ENCODE measurements around the gene KLLN. TPM values are rescaled to one million over a fixed set of nuclear protein-coding genes. Genes with fewer than 3 reads are reported as not detected.
A peak's percentile ranks its signal among the peaks of the same experiment; 100 is the strongest.
"Not testable (repeated sequence)": the region's sequence is repeated elsewhere in the genome, so short reads cannot be mapped to it uniquely, and the experiment has no call there.

The KLLN gene
- total RNA-seq, 2 experiments from 2014 or later, result 0.17 to 0.21 TPM

DNA sequence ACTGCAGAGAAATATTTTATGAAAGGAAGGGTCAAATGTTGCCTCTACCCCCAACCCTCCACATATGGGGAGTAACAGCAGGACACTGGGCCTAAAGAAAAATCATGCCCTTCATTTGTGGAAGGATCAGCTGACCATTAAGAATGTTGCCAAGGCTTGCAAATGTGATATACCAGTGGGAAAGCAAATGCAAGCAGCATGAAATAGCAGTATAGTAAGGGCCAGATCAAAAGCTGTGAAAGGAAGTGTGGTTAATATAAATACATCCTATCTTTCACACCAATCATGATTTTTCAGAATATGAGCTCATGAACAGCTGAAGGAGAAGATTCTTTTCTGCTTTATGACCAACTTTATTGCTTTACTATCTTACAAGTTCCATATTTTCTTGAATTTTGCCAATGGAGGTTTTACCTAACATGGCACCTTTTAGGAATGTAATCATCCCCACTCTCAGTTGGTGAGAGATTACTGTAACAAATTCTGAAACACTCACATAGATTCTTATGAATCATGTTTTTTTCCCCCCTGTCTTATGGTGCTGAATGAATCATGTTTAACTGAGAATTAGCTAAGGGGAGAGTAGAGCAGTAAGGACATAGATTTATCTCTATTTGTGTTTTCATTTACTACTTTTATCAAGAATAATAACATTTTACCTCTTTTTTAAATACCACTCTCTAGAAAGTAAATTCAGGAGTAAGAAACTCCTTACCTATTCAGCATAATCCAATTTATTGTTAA, 33.2 kb downstream of the KLLN start:
- peaks cover 30% of the 10 kb centered on the region for H3K4me1 Mint-ChIP-seq (ENCODE audit: low read depth)
- H3K4me3 Mint-ChIP-seq, result no peak overlapping the region
- no peak for DNase-seq
- no peaks in the 10 kb centered on the region for H3K36me3 Mint-ChIP-seq (ENCODE audit: low read depth)
- H3K27me3 Mint-ChIP-seq (ENCODE audit: low read depth), result no peaks in the 10 kb centered on the region
- H3K27ac Mint-ChIP-seq, result no peak overlapping the region
- intact Hi-C loops (cut with micrococcal nuclease), result loop anchor here (1.0 kb wide), 1 partner anchor 12 kb away; the partner anchor contains the start of gene ATAD1
- no peaks in the 10 kb centered on the region for H3K9me3 Mint-ChIP-seq
- CTCF ChIA-PET, result interaction anchor here (0.8 kb wide), 1 partner anchor 11 kb away, joined by 5 read pairs; no protein-coding TSS in a partner anchor

DNA sequence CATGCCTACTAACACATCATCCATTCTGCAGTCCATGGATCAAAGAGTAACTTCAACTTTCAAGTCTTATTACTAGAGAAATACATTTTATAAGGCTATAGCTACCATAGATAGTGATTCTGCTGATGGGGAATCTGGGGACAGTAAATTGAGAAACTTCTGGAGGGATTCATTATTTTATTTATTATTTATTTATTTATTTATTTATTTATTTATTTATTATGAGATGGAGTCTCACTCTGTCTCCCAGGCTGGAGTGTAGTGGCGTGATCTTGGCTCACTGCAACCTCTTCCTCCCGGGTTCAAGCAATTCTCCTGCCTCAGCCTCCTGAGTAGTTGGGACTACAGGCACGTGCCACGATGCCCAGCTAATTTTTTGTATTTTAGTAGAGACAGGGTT, 34.3 kb downstream of the KLLN start:
- H3K4me3 Mint-ChIP-seq; intact Hi-C loops (cut with micrococcal nuclease); H3K27ac Mint-ChIP-seq; H3K9me3 Mint-ChIP-seq; H3K27me3 Mint-ChIP-seq (ENCODE audit: low read depth); H3K36me3 Mint-ChIP-seq (ENCODE audit: low read depth); DNase-seq: not testable (repeated sequence)
- peaks cover 30% of the 10 kb centered on the region for H3K4me1 Mint-ChIP-seq (ENCODE audit: low read depth)
- CTCF ChIA-PET, result interaction anchor here (2.3 kb wide), 1 partner anchor 10 kb away, joined by 14 read pairs; no protein-coding TSS in a partner anchor

DNA sequence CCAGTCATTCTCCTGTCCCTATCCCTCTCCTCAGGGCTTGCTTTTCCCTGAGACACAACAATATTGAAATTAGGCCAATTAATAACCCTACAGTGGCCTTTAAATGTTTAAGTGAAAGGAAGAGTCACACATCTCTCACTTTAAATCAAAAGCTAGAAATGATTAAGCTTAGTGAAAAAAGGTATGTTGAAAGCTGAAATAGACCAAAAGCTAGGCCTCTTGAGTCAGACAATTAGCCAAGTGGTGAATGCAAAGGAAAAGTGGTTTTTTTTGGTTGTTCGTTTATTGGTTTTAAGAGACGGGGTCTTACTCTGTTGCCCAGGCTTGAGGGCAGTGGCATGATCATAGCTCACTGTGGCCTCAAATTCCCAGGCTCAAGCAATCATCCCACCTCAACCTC, 35.7 kb downstream of the KLLN start:
- Mint-ChIP-seq H3K27ac (no peak overlapping the region), H3K4me3 (no peak overlapping the region), H3K9me3 (no peaks in the 10 kb centered on the region), H3K4me1 (ENCODE audit: low read depth) (peaks cover 30% of the 10 kb centered on the region), H3K36me3 (ENCODE audit: low read depth) (no peaks in the 10 kb centered on the region), H3K27me3 (ENCODE audit: low read depth) (no peaks in the 10 kb centered on the region)
- intact Hi-C loops (cut with micrococcal nuclease), result no loop called here
- no peak for DNase-seq
- CTCF ChIA-PET, result interaction anchor here (0.6 to 2.3 kb wide), 4 partner anchors 8 to 684 kb away, joined by 3 to 14 read pairs (median 4); no protein-coding TSS in a partner anchor

DNA sequence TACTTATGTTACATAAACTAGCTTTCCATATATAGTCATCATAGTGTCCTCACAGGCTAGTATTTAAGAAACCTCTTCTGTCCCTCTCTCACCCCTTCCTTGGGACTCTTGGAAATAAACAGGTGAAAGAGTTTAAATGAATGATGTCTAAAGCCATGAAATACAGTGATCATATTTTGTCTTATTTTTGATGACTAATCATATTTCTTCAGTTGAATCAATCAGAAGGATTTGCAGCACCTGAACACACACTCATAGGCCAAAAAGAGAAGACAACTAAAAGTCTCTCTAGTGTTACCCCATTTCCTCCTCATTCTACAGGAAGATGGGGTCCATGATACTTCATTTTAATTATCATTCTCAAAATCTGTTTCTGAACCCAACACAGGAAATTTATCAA, 36.7 kb downstream of the KLLN start:
- Mint-ChIP-seq H3K27me3 (ENCODE audit: low read depth) (no peaks in the 10 kb centered on the region), H3K36me3 (ENCODE audit: low read depth) (no peaks in the 10 kb centered on the region), H3K9me3 (no peaks in the 10 kb centered on the region), H3K4me1 (ENCODE audit: low read depth) (peaks cover 30% of the 10 kb centered on the region), H3K27ac (no peak overlapping the region), H3K4me3 (no peak overlapping the region)
- intact Hi-C loops (cut with micrococcal nuclease), result no loop called here
- DNase-seq, result no peak
- CTCF ChIA-PET, result no interaction called here

DNA sequence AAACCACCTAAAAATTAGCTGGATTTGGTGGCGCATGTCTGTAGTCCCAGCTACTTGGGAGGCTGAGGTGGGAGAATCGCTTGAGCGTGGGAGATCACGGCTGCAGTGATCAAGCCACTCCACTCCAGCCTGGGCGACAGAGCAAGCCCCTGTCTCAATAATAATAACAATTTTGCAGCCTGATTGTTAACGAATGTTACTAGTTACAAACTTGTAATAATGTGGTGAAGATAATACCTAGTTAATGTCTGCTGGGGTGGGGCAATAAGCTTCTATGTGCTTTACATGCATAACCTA, 44.1 kb downstream of the KLLN start:
- intact Hi-C loops (cut with micrococcal nuclease), result loop anchor here (2.0 to 5.0 kb wide), 6 partner anchors 26 to 1173 kb away; partner anchors contain the start of genes FAS, GLUD1, PAPSS2 and SHLD2
- DNase-seq, result no peak
- peaks cover 2% of the 10 kb centered on the region for H3K36me3 Mint-ChIP-seq (ENCODE audit: low read depth)
- H3K4me3 Mint-ChIP-seq, result peak overlapping the region; percentile 32
- CTCF ChIA-PET, result interaction anchor here (0.6 to 2.3 kb wide), 5 partner anchors 9 to 161 kb away, joined by 3 to 14 read pairs (median 5); no protein-coding TSS in a partner anchor
- H3K9me3 Mint-ChIP-seq, result no peaks in the 10 kb centered on the region
- H3K27ac Mint-ChIP-seq, result no peak overlapping the region
- peaks cover 27% of the 10 kb centered on the region for H3K4me1 Mint-ChIP-seq (ENCODE audit: low read depth)
- no peaks in the 10 kb centered on the region for H3K27me3 Mint-ChIP-seq (ENCODE audit: low read depth)

DNA sequence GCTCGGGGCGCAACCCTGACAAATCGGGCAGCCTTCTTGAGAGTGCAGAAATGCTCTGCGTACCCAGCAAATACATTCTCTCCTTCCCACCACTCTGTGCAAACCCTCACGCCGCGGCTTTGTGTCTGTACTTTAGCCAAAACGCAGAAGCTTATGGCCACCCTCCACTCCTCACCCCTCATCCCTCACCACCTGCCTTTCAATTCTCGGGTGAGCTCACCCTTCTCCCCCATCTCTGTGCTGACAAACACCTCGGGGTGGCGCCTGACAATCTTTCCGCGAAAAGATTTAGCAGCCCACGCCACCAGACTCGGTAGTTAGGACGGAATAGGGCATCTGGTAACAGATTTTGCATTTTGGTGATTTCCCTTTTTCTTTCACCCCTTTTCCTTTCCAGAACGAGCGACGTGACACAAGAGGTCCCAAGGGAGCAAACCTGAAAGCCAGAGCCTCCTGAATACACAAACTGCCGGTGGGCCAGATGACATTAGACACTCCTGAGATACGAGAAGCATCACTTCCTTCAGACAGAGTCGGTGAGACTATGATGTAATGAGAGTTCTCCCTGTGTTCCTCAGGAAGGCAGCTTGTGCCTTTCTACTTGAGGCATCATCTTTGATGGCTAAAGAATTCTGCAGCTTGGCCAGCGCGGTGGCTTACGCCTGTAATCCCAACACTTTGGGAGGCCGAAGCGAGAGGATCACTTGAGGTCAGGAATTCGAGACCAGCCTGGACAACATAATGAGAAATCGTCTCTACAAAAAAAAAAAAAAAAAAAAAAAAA, 44.6 kb downstream of the KLLN start:
- Mint-ChIP-seq H3K9me3 (no peaks in the 10 kb centered on the region), H3K4me3 (peak overlapping the region; percentile 87), H3K36me3 (ENCODE audit: low read depth) (peaks cover 3% of the 10 kb centered on the region), H3K27me3 (ENCODE audit: low read depth) (no peaks in the 10 kb centered on the region), H3K27ac (peak overlapping the region; percentile 94), H3K4me1 (ENCODE audit: low read depth) (peaks cover 28% of the 10 kb centered on the region)
- DNase-seq, result peak; percentile 76
- intact Hi-C loops (cut with micrococcal nuclease), result loop anchor here (1.0 to 5.0 kb wide), 10 partner anchors 12 to 1174 kb away; partner anchors contain the start of genes FAS, GLUD1, PAPSS2 and SHLD2
- CTCF ChIA-PET, result interaction anchor here (0.6 to 2.3 kb wide), 6 partner anchors 10 to 692 kb away, joined by 3 to 14 read pairs (median 5); partner anchors contain the start of gene MINPP1

DNA sequence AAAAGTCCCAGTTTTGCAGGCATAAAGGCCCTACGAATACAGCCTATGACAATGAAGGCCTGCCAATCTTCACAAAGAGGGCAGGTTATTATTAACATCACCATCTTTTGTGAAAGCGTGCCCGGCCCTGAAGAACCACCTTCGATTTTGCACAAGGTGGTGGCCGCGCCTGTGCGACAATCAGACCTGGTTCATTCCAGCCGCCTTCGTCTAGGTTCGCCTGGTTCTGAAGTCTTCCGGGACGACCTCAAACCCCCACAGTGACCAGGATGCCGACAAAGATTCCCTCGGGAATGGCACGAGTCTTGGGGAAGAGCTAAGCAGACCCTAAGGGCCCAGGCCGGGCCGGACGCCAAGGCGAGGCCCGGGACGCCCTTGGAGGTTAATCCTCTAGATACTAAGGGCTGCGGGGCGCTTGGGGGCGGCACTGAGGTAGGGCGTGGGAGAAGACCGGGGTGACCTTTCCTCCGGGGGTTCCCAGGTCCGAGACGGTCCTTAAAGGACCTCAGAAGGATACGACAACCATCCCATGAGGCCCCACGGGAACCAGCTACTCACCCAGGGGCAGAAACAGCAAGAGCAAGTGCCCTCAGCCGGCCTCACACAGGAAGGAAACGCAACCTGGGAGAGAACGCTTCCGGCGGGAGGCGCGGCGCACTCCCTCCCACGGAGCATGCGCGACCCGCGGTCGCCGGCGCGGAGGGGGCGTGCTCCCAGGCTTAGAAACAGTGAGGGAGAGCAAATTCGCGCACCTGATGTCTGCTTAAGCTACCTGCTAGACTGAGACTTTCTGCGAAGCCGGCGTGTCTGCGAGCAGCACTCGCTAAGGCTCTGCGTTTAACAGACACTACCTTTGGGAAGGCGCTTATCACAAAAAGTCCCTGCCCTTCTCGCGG, 45.5 kb downstream of the KLLN start, which contains the start of gene ATAD1:
TSS of gene ATAD1 (minus strand) at position 618 of the 896 bp plus-strand sequence. CDS start 3,627 bp downstream, outside the sequence.
- intact Hi-C loops (cut with micrococcal nuclease), result loop anchor here (1.0 to 5.0 kb wide), 11 partner anchors 12 to 1174 kb away; partner anchors contain the start of genes FAS, GLUD1, PAPSS2 and SHLD2
- H3K27me3 Mint-ChIP-seq (ENCODE audit: low read depth), result no peaks in the 10 kb centered on the region
- peaks cover 28% of the 10 kb centered on the region for H3K4me1 Mint-ChIP-seq (ENCODE audit: low read depth)
- peak; percentile 90 for DNase-seq
- peaks cover 3% of the 10 kb centered on the region for H3K36me3 Mint-ChIP-seq (ENCODE audit: low read depth)
- H3K9me3 Mint-ChIP-seq, result no peaks in the 10 kb centered on the region
- CTCF ChIA-PET, result interaction anchor here (0.6 to 2.3 kb wide), 3 partner anchors 10 to 692 kb away, joined by 3 to 14 read pairs (median 5); partner anchors contain the start of gene MINPP1
- peak within 1 kb of the TSS; percentile 94 for H3K27ac Mint-ChIP-seq
- H3K4me3 Mint-ChIP-seq, result peak within 1 kb of the TSS; percentile 87

DNA sequence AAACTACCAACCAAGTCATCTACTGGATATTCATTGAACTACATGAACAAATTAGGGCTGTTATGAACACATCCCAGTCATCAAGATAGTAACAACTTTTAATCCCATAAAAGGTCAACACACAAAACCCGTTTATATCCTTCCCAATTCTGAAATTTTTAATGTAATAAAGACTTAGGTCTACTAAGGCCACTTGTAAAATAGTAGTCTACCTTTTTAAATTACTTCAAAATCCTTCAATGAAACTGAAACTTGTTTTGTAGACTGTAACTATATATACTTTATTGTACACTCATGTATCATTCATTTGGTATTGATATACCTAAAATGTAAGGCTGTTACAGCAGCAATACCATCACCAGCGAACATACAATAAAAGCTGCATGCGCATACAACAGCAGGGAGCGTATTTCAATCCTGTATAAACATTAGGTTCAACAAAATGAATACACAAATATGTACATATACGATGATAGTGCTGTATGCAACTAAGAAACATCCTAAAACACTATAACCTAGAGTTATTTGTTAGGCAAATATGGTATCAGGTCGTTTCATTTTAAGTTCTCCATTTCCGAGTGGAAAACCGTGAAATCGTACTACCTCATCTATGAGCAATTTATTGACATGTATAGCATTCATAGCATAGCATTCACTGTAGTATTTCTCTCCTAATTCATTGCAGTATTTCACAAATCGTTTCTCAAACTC, 46.3 kb downstream of the KLLN start:
- no peaks in the 10 kb centered on the region for H3K9me3 Mint-ChIP-seq
- intact Hi-C loops (cut with micrococcal nuclease), result loop anchor here (2.0 to 5.0 kb wide), 5 partner anchors 14 to 1175 kb away; partner anchors contain the start of genes FAS and PAPSS2
- H3K27ac Mint-ChIP-seq, result peak overlapping the region; percentile 94
- peaks cover 28% of the 10 kb centered on the region for H3K4me1 Mint-ChIP-seq (ENCODE audit: low read depth)
- H3K36me3 Mint-ChIP-seq (ENCODE audit: low read depth), result peaks cover 8% of the 10 kb centered on the region
- DNase-seq, result no peak
- CTCF ChIA-PET, result interaction anchor here (1.5 kb wide), 1 partner anchor 313 kb away, joined by 5 read pairs; the partner anchor contains the start of gene MINPP1
- no peaks in the 10 kb centered on the region for H3K27me3 Mint-ChIP-seq (ENCODE audit: low read depth)
- peak overlapping the region; percentile 87 for H3K4me3 Mint-ChIP-seq

DNA sequence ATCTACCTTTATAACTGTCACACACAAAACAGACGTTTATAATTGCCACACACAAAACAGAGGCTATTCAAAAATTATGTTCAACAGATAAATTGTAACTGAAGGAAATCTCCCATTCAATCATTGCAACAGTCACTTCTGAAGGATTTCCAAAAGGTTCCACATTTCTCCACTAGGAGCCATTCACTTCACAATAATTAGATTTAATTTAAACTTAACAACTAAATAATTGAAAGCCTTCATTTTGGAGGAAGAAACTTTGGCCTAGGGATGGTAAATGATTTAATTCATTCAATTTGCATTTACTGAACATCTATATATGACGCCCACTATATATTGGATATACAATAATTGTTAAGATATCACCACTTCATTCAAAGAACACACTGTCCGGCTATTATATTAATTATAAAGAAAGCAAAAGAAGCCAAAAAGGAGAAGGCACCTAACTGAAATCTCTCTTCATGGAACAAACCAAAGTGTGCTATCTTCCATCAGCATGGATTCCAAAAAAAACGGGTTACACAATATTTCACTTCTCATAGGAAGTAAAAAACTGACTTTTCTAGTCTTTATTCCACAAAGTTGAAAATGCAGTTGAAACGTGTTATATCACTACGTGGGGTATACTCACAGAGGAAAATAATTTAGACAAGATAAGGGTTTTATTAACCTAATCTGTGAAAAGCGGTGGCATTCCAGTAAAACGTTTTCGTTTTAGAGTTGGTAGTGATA, 47.0 kb downstream of the KLLN start:
- CTCF ChIA-PET, result no interaction called here
- no peaks in the 10 kb centered on the region for H3K9me3 Mint-ChIP-seq

More for the DNA sequence above, 47.0 kb downstream of the KLLN start:
- Mint-ChIP-seq H3K36me3 (ENCODE audit: low read depth) (peaks cover 15% of the 10 kb centered on the region), H3K27me3 (ENCODE audit: low read depth) (no peaks in the 10 kb centered on the region), H3K4me1 (ENCODE audit: low read depth) (peaks cover 33% of the 10 kb centered on the region), H3K27ac (peak overlapping the region; percentile 94), H3K4me3 (peak overlapping the region; percentile 87)
- intact Hi-C loops (cut with micrococcal nuclease), result loop anchor here (2.0 to 5.0 kb wide), 5 partner anchors 14 to 1176 kb away; partner anchors contain the start of genes FAS and PAPSS2
- DNase-seq, result no peak
